ENCODE results near the gene IL1F10.

- TF ChIP-seq BCL11B (tag by site-specific recombination; IDR thresholded peaks at IDR 0.05; ENCODE audit: low read depth) (no peak), CTCF (tag by site-specific recombination; IDR thresholded peaks at IDR 0.05) (no peak), ZNF37A (tag by site-specific recombination; IDR thresholded peaks at IDR 0.05) (no peak), KLF9 (tag by site-specific recombination; IDR thresholded peaks at IDR 0.05; ENCODE audit: low read depth) (no peak), ZNF658 (tag by site-specific recombination; IDR thresholded peaks at IDR 0.05) (no peak), ZBTB11 (tag by site-specific recombination; conservative IDR thresholded peaks at IDR 0.05; ENCODE audit: low read depth) (no peak), ZNF561 (tag by site-specific recombination; IDR thresholded peaks at IDR 0.05; ENCODE audit: borderline replicate concordance) (no peak), HOXA7 (CRISPR knock-in tag; IDR thresholded peaks at IDR 0.05; ENCODE audit: borderline replicate concordance) (no peak), ZNF549 (tag by site-specific recombination; IDR thresholded peaks at IDR 0.05) (no peak), ZSCAN16 (tag by site-specific recombination; IDR thresholded peaks at IDR 0.05) (no peak), ZBTB44 (tag by site-specific recombination; IDR thresholded peaks at IDR 0.05) (no peak)
- TF ChIP-seq, protein P1, sequence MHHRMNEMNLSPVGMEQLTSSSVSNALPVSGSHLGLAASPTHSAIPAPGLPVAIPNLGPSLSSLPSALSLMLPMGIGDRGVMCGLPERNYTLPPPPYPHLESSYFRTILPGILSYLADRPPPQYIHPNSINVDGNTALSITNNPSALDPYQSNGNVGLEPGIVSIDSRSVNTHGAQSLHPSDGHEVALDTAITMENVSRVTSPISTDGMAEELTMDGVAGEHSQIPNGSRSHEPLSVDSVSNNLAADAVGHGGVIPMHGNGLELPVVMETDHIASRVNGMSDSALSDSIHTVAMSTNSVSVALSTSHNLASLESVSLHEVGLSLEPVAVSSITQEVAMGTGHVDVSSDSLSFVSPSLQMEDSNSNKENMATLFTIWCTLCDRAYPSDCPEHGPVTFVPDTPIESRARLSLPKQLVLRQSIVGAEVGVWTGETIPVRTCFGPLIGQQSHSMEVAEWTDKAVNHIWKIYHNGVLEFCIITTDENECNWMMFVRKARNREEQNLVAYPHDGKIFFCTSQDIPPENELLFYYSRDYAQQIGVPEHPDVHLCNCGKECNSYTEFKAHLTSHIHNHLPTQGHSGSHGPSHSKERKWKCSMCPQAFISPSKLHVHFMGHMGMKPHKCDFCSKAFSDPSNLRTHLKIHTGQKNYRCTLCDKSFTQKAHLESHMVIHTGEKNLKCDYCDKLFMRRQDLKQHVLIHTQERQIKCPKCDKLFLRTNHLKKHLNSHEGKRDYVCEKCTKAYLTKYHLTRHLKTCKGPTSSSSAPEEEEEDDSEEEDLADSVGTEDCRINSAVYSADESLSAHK (tag by site-specific recombination; IDR thresholded peaks at IDR 0.05) = no peak
Observed at GRCh38 chr2:113070606-113070975, 2.8 kb downstream of the IL1F10 start.
